LNCaP clone FGC (cell line): ENCODE measurements around the gene LPAR3.

ENCODE experiments used
- DNase-seq: peaks from one replicate; pipeline ENCODE4 v3.0.0-alpha.2; 2011; ENCODE audit warnings: low read depth
- H3K4me3 ChIP-seq: 2 replicates; pipeline ENCODE4 v1.5.1; 2011; ENCODE audit warnings: mild to moderate bottlenecking, low read depth, low read length, control low read depth
- TF ChIP-seq, protein P1 (sequence below): IDR thresholded peaks from 2 replicates; pipeline ENCODE4 v1.5.1; 2012; ENCODE audit warnings: mild to moderate bottlenecking; ENCODE audit not compliant: control insufficient read depth, insufficient read depth; ENCODE audit errors: extremely low read depth

Gene LPAR3

DNA sequence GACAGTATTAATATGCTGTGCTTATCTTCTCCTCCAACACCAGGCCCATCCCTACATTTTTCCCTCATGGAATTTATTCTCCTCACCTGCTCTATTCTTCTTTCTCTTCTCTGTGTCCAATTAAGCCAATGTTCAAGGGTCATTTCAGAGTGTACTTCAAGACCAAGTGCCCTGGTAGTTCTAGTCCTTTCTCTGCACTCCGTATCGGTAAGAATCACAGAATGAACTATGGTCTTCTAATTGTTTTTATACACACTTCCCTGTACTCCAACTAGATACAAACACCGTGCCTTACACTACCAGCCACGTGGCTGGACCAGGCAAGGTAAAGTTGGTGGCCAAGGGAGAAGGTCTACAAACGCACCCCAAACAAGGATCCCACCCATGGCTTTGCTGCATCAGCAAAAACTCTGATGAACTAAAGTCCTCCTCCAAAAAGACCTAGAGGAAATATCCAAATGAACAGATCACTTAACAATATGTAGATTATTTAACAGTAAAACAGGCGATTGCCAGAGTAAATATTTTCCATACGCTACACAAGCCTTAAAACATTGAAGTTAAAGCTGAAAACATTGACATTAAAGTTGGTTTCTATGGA is 40.1 kb upstream of the LPAR3 start:
- TF ChIP-seq, protein P1, sequence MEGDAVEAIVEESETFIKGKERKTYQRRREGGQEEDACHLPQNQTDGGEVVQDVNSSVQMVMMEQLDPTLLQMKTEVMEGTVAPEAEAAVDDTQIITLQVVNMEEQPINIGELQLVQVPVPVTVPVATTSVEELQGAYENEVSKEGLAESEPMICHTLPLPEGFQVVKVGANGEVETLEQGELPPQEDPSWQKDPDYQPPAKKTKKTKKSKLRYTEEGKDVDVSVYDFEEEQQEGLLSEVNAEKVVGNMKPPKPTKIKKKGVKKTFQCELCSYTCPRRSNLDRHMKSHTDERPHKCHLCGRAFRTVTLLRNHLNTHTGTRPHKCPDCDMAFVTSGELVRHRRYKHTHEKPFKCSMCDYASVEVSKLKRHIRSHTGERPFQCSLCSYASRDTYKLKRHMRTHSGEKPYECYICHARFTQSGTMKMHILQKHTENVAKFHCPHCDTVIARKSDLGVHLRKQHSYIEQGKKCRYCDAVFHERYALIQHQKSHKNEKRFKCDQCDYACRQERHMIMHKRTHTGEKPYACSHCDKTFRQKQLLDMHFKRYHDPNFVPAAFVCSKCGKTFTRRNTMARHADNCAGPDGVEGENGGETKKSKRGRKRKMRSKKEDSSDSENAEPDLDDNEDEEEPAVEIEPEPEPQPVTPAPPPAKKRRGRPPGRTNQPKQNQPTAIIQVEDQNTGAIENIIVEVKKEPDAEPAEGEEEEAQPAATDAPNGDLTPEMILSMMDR: no peak
- DNase-seq: no peak
- H3K4me3 ChIP-seq: no peak overlapping the region

DNA sequence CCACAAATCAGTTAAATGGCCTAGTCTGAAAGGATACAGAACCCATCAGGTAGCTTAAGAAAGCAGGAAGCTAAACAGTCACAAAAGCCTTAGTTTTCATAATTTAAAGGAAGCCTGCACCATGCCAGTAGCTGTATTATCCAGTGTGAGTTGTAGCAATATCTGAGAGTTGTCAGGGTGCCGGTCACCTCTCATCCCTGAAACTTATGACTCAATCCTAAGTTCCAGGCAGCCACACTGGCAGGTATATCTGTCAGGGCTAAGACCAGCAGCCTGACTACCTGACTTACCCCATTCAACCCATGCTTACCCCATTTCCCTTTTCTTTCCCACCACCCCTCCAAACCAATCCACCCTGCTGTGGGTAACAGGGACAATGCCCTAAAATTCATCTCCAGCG is 37.8 kb upstream of the LPAR3 start:
- TF ChIP-seq, protein P1: no peak
- H3K4me3 ChIP-seq: no peak overlapping the region
- DNase-seq: no peak

DNA sequence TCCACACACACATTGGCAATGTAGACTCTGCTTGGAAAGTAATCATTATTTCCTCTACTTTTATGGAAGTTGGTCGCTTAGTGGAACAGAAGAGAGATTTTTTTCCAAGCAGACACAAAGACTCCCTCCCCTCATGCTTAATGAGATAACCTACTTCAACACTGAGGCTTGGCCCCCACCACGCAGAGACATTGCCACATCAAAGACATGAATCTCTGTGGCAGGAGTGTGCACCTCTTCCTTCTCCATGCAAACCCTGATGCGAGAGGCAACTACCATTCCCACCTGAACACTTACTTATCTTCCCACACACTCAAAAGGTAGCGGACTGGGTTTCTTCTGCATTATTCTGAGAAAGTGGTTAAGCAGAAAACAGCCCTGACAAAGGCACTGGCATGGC is 37.3 kb upstream of the LPAR3 start:
- H3K4me3 ChIP-seq: no peak overlapping the region
- TF ChIP-seq, protein P1: no peak
- DNase-seq: no peak

DNA sequence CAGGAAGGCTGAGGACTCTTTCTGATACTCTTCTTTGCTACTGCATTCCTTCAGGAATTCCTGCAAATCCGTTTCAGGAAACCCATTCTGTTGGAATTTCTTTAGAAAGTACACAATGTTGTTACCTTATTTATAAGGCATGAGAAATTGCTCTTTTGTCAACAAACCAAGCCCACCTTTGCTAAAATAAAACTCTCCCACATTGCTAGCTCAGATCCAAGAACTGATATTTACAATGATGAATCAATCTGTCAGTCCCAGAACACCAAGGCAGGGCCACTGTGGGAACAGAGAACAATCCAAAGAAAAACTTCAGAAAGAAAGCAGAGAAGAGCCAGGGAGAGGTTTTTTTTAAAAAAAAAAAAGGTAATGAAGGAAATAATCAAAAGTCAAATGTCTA is 36.6 kb upstream of the LPAR3 start:
- TF ChIP-seq, protein P1: no peak
- no peak overlapping the region for H3K4me3 ChIP-seq
- DNase-seq: no peak

DNA sequence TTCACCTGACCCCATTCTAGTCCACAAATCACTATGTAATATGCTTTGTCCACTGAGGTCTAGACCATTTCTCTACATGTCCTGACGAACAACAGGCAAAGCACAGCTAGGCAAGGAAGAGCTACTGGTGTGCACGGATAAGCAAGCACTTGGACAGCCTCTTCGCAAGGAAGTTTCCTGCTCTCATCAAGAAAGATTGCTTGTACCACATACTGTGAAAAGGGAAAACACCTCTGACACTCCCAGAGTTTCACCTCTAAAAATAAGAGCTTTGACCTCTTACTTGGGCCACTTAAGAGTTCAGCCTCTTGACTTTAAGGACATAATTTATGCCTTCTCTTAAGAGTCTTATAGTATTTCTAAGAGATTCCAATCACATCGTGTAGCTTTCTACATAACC is 36.0 kb upstream of the LPAR3 start:
- TF ChIP-seq, protein P1: no peak
- H3K4me3 ChIP-seq: no peak overlapping the region
- no peak for DNase-seq

DNA sequence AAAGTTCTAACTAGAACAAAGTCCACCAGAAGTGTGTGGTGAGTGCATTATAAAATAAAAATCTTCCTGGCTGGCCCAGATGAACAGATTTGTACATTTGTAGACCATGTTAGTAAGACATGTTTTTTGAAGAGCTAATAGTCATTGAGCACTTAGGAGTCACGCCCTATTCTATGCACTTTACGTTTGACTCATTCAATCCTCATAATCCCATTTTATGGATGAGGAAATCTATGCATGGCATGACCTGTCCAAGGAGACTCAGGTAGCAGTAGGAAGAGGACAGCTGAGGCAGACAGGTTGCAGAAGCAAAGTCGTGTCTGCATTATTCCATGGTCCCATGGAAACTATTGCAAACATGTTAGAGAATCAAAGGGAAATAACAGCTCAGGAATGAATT is 30.3 kb upstream of the LPAR3 start:
- TF ChIP-seq, protein P1: no peak

DNA sequence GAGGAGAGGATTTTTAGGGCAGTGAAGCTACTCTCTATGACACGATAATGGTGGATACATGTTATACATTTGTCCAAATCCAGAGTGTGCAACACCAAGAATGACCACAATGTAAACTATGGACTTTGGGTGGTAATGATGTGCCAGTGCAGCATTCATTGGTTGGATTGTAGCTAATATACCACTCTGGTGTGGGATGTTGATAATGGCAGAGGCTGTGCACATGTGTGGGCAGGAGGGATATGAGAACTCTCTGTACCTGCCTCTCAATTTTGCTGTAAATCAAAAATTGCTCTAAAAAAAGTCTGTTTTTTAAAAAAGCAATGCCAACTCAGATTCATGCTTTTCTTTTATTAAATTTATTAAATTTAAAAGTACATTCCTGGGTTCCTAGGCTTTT is 27.2 kb upstream of the LPAR3 start:
- TF ChIP-seq, protein P1: no peak

More for the DNA sequence above, 30.3 kb upstream of the LPAR3 start:
- no peak overlapping the region for H3K4me3 ChIP-seq
- no peak for DNase-seq

More for the DNA sequence above, 27.2 kb upstream of the LPAR3 start:
- no peak overlapping the region for H3K4me3 ChIP-seq
- no peak for DNase-seq
